HG03378 (cell line): ENCODE results near the gene PRAF2.

Experiments
- ATAC-seq: cut with Tn5 transposase; IDR thresholded peaks from one replicate; pipeline ENCODE4 v1.9.1; 2021; ENCODE audit warnings: mild to moderate bottlenecking, moderate library complexity; ENCODE audit not compliant: unreplicated experiment

PRAF2 gene

DNA sequence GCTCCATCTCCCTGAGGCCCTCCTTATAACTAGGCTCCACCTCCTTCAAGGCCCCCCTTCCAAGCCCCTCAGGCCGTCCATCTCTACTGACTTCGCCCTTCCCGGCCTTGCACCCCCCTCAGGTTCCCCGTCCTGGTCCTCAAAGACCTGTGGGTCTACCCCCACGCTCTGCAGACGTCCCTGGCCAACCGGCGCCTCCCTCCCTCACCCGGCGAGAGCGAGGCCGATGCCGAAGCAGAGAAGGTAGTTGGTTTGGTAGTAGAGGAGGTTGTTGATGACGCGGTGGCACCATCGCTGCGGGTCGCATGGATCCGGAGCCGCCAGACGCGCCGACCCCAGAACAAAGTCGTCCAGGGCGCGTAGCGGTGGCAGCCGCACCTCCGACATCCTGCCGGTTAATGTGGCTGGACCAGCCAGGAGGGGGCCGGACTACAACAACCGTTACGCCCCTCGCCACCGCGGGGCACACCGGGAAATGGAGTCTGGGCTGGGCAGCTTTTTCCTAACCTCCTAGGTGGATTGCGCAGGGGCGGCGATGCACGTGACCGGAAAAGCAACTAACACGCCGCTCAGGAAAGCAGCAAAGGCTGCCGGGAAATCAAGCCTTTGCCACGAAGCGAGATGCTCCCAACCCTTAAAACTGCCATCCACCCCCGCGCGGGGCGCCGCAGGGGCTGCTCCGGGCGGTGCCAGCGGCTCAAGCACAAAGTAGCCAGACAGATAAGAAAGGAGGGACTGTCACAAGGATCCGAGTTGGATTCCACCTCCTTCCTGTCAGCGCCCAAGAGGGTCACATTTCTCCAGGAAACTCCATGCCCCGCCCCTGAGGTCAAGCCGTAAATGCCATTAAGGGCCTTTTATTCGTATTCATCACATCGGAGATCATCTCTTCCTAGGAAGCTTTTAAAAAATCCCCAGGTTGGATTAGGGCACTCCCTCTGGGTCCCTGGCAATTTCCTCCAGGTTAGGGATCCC, at the start of gene PRAF2:
Gene PRAF2 (minus strand): TSS at position 402 of the 975 bp plus-strand sequence. CDS start 15 bp downstream, at position 387.
- ATAC-seq = peak; percentile 81

DNA sequence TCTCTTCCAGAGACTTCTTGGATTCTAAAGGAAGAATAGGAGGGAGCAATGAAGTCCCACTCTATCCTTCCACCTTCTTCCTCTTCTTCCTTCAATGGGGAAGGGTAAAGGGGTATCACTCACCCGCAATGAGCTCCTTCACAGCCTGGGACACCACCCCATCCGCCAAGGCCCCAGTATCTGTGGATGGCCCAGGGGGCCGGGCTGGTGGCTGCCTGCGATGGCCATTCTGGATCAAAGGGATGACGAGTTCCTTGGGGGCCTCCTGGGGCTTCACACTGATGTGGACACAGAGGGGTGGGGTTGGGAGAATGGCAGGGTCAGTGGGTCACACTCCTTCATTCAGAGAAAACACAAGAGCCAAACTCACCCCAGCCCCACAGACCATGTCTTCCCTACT, 48.7 kb upstream of the PRAF2 start:
- no peak for ATAC-seq

- no peak for ATAC-seq
These were observed 46.3 kb upstream of the PRAF2 start for GRCh38 chrX:49120091-49120490.

GRCh38 chrX:49117581-49117980, 43.8 kb upstream of the PRAF2 start:
- no peak for ATAC-seq

GRCh38 chrX:49116716-49117115, 42.9 kb upstream of the PRAF2 start:
- ATAC-seq = no peak

- ATAC-seq = no peak
These were observed 42.3 kb upstream of the PRAF2 start for GRCh38 chrX:49116076-49116475.

GRCh38 chrX:49111791-49112190, 38.0 kb upstream of the PRAF2 start:
- no peak for ATAC-seq

DNA sequence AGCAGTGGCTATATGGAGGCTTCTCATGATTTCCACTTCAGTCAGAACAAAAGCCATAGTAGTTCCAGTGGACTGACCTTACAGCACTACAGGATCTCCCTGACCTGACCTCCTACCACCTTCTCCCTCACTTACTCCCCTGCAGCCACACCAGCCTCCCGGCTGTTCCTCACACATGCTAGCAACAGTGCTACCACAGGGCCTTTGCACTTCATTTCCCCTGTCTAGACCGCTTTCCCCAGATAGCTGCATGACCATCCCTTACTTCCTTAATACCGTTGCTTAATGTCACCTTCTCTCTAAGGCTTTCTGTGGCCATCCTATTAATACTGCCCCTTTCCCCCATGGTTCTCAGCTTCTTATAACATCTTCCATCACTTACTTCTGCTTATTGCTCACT, 36.6 kb upstream of the PRAF2 start:
- no peak for ATAC-seq

GRCh38 chrX:49108641-49109040, 34.8 kb upstream of the PRAF2 start:
- no peak for ATAC-seq

GRCh38 chrX:49106930-49107329, 33.1 kb upstream of the PRAF2 start:
- ATAC-seq = no peak

DNA sequence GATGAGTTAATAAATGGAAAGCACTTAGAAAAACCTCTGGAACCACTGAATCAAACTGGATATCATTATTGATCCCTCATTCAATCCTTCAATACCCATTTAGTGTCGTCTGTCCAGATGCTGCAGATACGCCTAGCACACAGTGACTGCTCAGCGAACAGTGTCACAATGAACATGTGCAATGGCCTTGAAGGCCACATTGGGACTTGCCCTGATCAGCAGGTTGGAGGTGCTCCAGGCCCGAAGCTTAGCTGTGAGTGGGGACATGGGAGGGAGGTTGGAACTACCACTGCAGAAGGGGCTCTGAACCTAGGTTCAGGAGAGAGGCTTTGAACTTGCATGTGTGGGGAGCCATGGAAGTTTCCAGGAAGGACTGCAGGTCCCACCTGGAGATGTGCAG, 32.5 kb upstream of the PRAF2 start:
- no peak for ATAC-seq

GRCh38 chrX:49103637-49104036, 29.8 kb upstream of the PRAF2 start:
- ATAC-seq = no peak

GRCh38 chrX:49102190-49102589, 28.4 kb upstream of the PRAF2 start:
- ATAC-seq = no peak

DNA sequence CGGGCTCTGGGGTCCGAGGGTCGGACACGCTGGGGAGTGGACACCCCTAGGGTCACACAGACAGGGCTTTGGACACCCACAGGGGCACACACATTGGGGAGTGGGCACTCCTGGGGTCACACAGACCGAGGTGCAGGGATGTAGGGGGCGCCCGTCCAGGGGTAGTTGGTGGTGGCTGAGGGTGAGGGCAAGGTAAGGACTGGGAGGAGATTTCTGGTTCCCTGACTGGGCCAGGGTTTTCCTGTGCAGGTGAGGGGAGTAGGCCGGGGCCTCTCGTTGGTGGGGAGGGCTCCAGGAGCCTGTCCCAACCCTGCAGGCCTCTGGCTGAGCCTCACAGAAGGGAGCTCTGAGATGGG, 27.8 kb upstream of the PRAF2 start:
- ATAC-seq = no peak

- peak; percentile 95 for ATAC-seq
These were observed 27.2 kb upstream of the PRAF2 start for GRCh38 chrX:49100704-49101628.

- no peak for ATAC-seq
These were observed 22.6 kb upstream of the PRAF2 start for GRCh38 chrX:49096419-49096818.

- ATAC-seq = no peak
These were observed 15.8 kb upstream of the PRAF2 start for GRCh38 chrX:49089553-49089952.

GRCh38 chrX:49082271-49082871, 8.6 kb upstream of the PRAF2 start:
- no peak for ATAC-seq

GRCh38 chrX:49079489-49080428, 6.0 kb upstream of the PRAF2 start, which contains the start of gene WDR45:
TSS of gene WDR45 (minus strand) at chrX:49079887. CDS start at chrX:49078095, 1,792 bp downstream.
- peak; percentile 75 for ATAC-seq

DNA sequence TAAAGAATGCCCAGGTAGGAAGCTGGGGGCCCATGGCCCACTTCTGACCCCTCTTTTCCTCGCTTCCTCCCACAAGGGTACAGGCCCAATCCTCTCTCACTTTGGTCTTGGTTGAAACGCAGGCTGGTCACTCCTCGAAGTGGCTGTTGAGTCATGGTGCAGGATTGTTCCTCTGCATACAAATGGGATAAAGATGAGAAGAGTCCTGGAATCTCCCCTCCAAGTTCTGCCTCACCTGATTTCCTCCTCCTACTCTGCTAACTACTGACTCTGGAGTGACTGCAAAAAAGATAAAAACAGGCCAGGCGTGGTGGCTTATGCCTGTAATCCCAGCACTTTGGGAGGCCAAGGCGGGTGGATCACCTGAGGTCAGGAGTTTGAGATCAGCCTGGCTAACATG, 4.1 kb upstream of the PRAF2 start:
- no peak for ATAC-seq
